Lower leg skin (tissue), 3 donors: ENCODE data around the gene F11.

Source experiments
- POLR2A ChIP-seq, 2 donors: fragments of 450-650 bp; IDR thresholded peaks; one replicate each; pipeline ENCODE4 v1.6.1; 2016 to 2017; ENCODE audit warnings: antibody characterized with exemption in 2 of 2, mild to moderate bottlenecking in 1 of 2, moderate library complexity in 1 of 2
- TF ChIP-seq, protein P1 (sequence below), 3 donors: fragments of 450-650 bp; IDR thresholded peaks; one replicate each; pipeline ENCODE4 v1.5.1; 2016; ENCODE audit warnings: antibody characterized with exemption in 3 of 3, mild to moderate bottlenecking in 3 of 3, moderate library complexity in 2 of 3

DNA sequence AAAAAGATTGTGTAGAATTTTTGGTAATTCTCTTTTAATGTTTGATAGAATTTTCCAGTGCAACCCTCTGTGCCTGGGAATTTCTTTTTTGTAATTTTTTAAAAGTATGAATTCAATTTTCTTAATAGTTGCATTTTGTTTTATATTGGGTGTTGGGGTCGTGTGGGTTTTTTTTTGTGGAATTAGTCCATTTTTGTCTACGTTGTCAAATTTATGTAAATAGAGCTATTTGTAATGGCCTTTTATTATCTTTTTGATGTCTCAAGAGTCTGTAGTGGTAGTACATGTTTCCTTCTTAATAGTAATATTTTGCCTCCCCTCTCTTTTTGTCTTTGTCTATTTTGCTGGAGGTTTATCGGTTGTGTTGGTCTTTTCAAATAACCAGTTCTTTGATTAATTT, 64.4 kb downstream of the F11 start:
- TF ChIP-seq, protein P1, sequence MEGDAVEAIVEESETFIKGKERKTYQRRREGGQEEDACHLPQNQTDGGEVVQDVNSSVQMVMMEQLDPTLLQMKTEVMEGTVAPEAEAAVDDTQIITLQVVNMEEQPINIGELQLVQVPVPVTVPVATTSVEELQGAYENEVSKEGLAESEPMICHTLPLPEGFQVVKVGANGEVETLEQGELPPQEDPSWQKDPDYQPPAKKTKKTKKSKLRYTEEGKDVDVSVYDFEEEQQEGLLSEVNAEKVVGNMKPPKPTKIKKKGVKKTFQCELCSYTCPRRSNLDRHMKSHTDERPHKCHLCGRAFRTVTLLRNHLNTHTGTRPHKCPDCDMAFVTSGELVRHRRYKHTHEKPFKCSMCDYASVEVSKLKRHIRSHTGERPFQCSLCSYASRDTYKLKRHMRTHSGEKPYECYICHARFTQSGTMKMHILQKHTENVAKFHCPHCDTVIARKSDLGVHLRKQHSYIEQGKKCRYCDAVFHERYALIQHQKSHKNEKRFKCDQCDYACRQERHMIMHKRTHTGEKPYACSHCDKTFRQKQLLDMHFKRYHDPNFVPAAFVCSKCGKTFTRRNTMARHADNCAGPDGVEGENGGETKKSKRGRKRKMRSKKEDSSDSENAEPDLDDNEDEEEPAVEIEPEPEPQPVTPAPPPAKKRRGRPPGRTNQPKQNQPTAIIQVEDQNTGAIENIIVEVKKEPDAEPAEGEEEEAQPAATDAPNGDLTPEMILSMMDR (IDR thresholded peaks at IDR 0.05): no peak
- no peak for TF ChIP-seq POLR2A (IDR thresholded peaks at IDR 0.05)
